A673 (cell line): ENCODE data around the gene CENPS.

ENCODE experiments used
- EZH2 ChIP-seq: fragments of 200-600 bp; sonication (generic); IDR thresholded peaks from 2 replicates; pipeline ENCODE4 v1.6.1; 2017; ENCODE audit warnings: borderline replicate concordance, low read depth, mild to moderate bottlenecking, mixed read lengths, antibody characterized with exemption, low read length; ENCODE audit not compliant: poor library complexity, severe bottlenecking
- TF ChIP-seq, protein P1 (sequence below): fragments of 300-800, 200-600 bp; sonication (generic); conservative IDR thresholded peaks from 2 replicates; pipeline ENCODE4 v1.5.1; 2017; ENCODE audit warnings: low read depth, mild to moderate bottlenecking, antibody characterized with exemption, low read length, moderate library complexity, mixed read lengths

DNA sequence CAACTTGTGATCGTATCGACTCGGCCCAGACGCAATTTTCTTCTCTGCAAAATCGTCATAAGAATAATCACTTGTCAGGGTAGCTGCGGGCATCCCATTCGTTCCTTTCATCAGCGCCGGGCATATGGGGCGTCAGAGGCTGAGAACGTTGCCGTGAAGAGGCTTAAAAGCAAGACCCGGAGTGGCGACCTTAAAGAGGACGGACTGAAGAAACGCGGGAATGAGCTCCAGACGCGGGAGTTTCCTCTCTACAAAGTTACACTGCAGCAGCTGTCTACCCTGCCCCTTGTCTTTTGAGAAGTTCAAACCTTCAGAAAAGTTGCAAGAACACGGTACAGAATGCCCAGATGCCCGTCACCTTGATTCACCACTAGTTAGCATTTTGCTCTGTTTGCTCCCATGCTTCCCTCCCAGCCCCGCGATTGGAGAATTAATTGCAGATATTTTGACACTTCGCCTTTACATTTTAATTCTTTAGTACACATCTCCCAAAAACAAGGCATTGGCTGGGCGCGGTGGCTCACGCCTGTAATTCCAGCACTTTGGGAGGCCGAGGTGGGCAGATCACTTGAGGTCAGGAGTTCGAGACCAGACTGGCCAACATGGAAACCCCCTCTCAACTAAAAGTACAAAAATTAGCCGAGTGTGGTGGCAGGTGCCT, 967 bp downstream of the CENPS start:
- TF ChIP-seq, protein P1, sequence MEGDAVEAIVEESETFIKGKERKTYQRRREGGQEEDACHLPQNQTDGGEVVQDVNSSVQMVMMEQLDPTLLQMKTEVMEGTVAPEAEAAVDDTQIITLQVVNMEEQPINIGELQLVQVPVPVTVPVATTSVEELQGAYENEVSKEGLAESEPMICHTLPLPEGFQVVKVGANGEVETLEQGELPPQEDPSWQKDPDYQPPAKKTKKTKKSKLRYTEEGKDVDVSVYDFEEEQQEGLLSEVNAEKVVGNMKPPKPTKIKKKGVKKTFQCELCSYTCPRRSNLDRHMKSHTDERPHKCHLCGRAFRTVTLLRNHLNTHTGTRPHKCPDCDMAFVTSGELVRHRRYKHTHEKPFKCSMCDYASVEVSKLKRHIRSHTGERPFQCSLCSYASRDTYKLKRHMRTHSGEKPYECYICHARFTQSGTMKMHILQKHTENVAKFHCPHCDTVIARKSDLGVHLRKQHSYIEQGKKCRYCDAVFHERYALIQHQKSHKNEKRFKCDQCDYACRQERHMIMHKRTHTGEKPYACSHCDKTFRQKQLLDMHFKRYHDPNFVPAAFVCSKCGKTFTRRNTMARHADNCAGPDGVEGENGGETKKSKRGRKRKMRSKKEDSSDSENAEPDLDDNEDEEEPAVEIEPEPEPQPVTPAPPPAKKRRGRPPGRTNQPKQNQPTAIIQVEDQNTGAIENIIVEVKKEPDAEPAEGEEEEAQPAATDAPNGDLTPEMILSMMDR: no peak
- no peak for TF ChIP-seq EZH2
